SJCRH30 (cell line): ENCODE results near the gene CCDC92. TPM values are rescaled to one million over a fixed set of nuclear protein-coding genes. Genes with fewer than 3 reads are reported as not detected.
"Not testable (repeated sequence)": the region's sequence is repeated elsewhere in the genome, so short reads cannot be mapped to it uniquely, and the experiment has no call there.

Experiments
- DNase-seq, 2 experiments: peaks; one replicate each; pipeline ENCODE4 v3.0.0-alpha.2; 2015 to 2020
- H3K27ac ChIP-seq: fragments of 250-450 bp; sonication (Bioruptor Pico); 2 replicates; pipeline ENCODE4 v1.5.1; 2020; ENCODE audit warnings: mild to moderate bottlenecking, moderate library complexity
- H3K27me3 ChIP-seq: fragments of 250-450 bp; sonication (Bioruptor Pico); 2 replicates; pipeline ENCODE4 v1.5.1; 2020; ENCODE audit warnings: mild to moderate bottlenecking, moderate library complexity
- H3K36me3 ChIP-seq: fragments of 250-450 bp; sonication (Bioruptor Pico); 2 replicates; pipeline ENCODE4 v1.5.1; 2020; ENCODE audit warnings: mild to moderate bottlenecking, moderate library complexity
- H3K4me1 ChIP-seq: fragments of 250-450 bp; sonication (Bioruptor Pico); 2 replicates; pipeline ENCODE4 v1.5.1; 2020; ENCODE audit warnings: mild to moderate bottlenecking, moderate library complexity
- H3K4me3 ChIP-seq: fragments of 250-450 bp; sonication (Bioruptor Pico); 2 replicates; pipeline ENCODE4 v1.5.1; 2020; ENCODE audit warnings: mild to moderate bottlenecking, moderate library complexity
- H3K9me3 ChIP-seq: fragments of 250-450 bp; sonication (Bioruptor Pico); replicated peaks from 2 replicates; pipeline ENCODE4 v1.5.1; 2020; ENCODE audit warnings: mild to moderate bottlenecking, moderate library complexity
- total RNA-seq: library from RNA; depleted of rRNA; stranded (reverse); fragments of >200 nt; shearing (Covaris generic); gene quantifications from 2 replicates; pipeline ENCODE4 v1.2.3, GENCODE V29; 2014

Gene CCDC92
- total RNA-seq, 1 experiment from 2014 or later: 7.7 TPM

DNA sequence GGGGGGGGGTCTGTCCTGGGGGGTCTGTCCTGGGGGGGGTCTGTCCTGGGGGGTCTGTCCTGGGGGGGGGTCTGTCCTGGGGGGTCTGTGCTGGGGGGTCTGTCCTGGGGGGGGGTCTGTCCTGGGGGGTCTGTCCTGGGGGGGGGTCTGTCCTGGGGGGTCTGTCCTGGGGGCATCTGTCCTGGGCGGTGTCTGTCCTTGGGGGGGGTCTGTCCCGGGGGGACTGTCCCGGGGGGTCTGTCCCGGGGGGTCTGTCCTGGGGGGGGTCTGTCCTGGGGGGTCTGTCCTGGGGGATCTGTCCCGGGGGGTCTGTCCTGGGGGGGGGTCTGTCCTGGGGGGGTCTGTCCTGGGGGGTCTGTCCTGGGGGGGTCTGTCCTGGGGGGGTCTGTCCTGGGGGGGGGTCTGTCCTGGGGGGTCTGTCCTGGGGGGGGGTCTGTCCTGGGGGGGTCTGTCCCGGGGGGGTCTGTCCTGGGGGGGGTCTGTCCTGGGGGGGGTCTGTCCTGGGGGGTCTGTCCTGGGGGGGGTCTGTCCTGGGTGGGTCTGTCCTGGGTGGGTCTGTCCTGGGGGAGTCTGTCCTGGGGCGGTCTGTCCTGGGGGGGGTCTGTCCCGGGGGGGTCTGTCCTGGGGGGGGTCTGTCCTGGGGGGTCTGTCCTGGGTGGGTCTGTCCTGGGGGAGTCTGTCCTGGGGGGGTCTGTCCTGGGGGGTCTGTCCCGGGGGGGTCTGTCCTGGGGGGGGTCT, 60.8 kb downstream of the CCDC92 start:
- H3K4me1 ChIP-seq: peaks cover 13% of the 10 kb centered on the region
- not testable (repeated sequence) for H3K27ac ChIP-seq, H3K4me3 ChIP-seq, H3K9me3 ChIP-seq, DNase-seq, H3K36me3 ChIP-seq, H3K27me3 ChIP-seq

DNA sequence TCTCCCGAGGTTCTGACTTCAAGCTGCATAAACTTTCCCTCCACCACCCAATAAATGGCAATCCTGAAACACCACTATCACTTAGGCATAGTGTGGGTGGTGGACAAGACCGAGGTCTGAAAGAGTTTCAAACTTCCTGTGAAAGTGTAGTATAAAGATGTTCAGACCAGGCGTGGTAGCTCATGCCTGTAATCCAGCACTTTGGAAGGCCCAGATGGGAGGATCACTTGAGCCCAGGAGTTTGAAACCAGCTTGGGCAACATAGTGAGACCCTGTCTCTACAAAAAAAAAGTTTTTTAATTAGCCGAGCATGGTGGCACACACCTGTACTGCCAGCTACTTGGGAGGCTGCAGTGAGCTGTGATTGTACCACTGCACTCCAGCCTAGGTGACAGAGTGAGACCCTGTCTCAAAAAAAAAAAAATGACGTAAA, 61.9 kb downstream of the CCDC92 start:
- H3K9me3 ChIP-seq: no peaks in the 10 kb centered on the region
- no peak overlapping the region for H3K27ac ChIP-seq
- no peaks in the 10 kb centered on the region for H3K36me3 ChIP-seq
- peak; percentile 13 to 50 for DNase-seq
- no peaks in the 10 kb centered on the region for H3K27me3 ChIP-seq
- H3K4me3 ChIP-seq: no peak overlapping the region
- peaks cover 13% of the 10 kb centered on the region for H3K4me1 ChIP-seq

DNA sequence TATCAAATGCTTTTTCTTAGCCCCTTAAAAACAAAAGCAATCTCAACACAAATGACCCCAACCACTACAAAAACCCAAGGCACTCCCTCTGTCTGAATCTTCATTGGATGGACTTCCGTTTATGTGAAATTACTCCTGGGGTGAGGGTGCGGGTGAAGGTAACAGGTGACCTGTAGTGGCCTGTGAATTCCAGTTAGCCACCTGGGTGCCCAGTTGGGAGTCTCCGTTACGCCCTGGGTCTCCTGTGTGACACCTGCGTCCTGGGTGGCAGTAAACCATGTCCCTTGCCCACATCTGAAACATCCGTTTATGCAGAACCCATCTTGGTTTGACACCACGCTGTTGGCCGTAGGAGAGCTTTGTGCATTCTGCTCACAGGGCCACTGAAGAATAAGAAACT, 62.6 kb downstream of the CCDC92 start:
- Histone ChIP-seq H3K4me1 (peaks cover 13% of the 10 kb centered on the region), H3K36me3 (no peaks in the 10 kb centered on the region), H3K4me3 (no peak overlapping the region), H3K27ac (no peak overlapping the region), H3K27me3 (no peaks in the 10 kb centered on the region), H3K9me3 (no peaks in the 10 kb centered on the region)
- DNase-seq: no peak

DNA sequence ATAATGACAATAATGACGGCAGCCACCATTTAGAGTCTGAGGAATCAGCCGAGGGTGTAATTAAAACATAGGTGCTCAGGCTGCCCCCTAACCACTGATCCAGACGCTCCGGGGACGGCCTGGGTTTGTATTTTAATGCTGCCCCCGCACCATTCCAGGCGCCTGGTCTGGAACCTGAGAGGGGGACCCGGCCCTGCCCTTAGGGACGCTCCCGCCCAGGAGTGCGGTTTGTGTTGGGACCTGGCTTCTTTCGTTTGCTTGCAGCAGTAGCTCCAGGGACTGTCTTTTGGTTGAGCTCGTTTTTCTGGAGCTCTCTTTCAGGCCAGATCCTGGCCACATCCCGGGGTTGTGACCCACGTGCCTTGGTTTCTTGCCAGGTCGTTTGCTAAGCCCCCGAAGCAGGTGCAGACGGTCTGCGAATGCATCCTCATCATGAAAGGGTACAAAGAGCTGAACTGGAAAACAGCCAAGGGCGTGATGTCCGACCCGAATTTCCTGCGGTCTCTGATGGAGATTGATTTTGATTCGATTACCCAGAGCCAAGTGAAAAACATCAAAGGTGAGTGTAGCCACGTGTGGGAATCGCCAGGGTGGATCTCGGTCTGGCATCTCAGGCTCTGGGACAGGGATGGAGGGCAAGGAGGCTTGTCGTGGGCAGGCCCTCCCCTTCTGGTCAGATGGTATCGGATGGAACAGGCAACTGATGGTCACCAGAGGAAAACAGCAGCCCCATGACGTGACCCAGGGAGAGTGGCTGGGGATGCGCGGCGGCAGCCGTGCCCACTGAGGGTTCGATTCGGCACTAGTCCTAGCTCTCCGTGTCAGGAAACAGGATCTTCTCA, 63.5 kb downstream of the CCDC92 start:
- Histone ChIP-seq H3K27me3 (no peaks in the 10 kb centered on the region), H3K36me3 (no peaks in the 10 kb centered on the region), H3K27ac (no peak overlapping the region), H3K4me1 (peaks cover 13% of the 10 kb centered on the region), H3K4me3 (peak overlapping the region; percentile 44), H3K9me3 (no peaks in the 10 kb centered on the region)
- peak; percentile 82 for DNase-seq

DNA sequence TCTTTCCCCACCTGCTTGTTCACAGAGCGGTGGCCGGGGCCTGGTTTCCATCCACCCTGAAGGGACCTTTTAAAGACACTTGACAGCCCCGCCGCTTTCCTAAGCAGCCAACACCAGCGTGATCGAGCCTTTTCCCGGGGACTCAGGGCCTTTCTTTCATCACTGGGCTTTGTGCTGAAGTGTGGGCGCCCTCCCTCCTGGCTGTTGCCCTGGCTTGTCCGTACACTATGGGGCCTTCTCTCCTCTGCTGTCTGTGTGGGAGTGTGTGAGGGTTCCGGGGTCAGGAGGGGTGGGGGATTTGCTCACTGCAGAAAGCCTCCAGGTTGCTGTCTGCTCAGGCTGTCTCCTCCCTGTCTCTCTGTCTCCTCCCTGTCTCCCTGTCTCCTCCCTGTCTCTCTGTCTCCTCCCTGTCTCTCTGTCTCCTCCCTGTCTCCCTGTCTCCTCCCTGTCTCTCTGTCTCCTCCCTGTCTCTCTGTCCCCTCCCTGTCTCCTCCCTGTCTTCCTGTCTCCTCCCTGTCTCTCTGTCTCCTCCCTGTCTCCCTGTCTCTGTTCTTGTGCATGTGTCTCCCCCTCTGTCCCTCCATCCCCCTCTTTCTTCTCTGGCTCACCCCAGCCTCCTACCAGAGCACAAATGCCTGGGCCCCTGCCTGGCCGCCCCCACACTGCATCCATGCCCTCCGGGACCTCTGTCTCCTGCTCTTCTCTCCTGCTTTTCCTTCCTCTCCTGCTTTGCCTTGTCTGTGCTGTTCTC, 64.7 kb downstream of the CCDC92 start:
- Histone ChIP-seq H3K27me3 (no peaks in the 10 kb centered on the region), H3K4me1 (peaks cover 13% of the 10 kb centered on the region), H3K27ac (no peak overlapping the region; the same call in 1 of the 2 replicates), H3K36me3 (no peaks in the 10 kb centered on the region), H3K4me3 (peak overlapping the region; percentile 44), H3K9me3 (no peaks in the 10 kb centered on the region)
- peak; percentile 51 to 60 for DNase-seq

DNA sequence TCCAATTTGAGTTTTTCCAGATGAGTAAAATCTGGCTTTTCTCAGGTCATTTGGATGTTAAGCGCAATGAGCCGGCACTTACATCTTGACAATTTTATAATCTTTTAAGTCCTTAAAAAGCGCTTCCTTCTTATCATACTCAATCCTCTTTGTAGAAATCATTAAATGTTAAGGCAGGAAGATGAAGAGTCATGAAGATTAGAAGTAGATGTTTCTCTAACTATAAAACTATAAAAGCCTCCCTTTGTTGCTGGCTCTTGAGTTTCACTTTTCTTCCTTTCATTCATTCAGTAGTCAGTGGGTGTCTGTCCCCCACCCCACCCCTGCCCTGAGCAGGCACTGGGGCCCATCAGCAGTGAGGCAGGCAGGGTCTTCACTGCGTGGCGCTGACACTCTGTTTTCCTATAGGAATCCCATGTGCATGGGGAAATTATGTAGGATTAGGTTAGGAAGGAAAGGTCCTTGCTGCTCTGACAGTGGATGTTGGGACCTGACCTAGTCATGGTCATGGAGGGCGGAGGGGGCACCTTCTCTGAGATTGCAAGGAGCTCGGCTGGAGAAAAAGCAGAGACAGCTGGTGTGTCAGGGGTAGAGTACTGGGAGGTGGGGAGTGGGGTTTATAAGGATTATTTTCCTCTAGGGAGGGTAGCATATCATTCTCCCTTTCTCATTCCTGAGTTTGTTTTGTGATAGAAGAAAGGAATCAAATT, 65.8 kb downstream of the CCDC92 start:
- Histone ChIP-seq H3K27me3 (no peaks in the 10 kb centered on the region), H3K36me3 (no peaks in the 10 kb centered on the region), H3K9me3 (no peaks in the 10 kb centered on the region), H3K27ac (no peak overlapping the region), H3K4me3 (peak overlapping the region; percentile 44), H3K4me1 (peaks cover 13% of the 10 kb centered on the region)
- peak in 1 of 2 experiments; percentile 32 for DNase-seq

DNA sequence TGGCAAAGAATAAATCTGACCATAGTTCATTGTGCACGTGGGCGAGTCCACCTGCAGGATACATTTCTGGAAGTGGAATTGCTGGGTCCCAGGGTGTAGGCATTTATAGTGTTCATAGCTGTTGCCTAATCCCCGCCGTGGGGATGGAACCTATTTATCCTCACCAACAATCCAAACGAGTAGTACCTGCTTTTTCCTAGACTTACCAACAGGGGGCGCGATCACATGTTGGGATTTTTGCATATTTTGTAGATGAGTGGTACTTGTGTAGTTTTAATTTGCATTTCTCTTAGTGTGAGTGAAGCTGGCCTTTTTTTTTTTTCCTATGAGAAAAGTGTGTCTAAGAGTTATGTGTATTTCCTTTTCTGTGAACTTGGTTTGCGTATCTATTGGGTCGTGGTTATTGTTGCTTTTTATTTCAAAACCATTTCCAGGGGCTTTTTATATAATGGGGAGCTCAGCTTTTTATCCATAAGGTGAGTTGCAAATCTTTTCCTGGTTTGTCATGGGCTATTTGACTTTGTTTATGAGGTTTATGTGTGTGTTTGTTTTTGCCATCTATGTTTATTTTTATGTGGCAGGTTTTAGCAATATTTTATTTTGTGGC, 67.2 kb downstream of the CCDC92 start:
- peak; percentile 37 to 79 for DNase-seq

DNA sequence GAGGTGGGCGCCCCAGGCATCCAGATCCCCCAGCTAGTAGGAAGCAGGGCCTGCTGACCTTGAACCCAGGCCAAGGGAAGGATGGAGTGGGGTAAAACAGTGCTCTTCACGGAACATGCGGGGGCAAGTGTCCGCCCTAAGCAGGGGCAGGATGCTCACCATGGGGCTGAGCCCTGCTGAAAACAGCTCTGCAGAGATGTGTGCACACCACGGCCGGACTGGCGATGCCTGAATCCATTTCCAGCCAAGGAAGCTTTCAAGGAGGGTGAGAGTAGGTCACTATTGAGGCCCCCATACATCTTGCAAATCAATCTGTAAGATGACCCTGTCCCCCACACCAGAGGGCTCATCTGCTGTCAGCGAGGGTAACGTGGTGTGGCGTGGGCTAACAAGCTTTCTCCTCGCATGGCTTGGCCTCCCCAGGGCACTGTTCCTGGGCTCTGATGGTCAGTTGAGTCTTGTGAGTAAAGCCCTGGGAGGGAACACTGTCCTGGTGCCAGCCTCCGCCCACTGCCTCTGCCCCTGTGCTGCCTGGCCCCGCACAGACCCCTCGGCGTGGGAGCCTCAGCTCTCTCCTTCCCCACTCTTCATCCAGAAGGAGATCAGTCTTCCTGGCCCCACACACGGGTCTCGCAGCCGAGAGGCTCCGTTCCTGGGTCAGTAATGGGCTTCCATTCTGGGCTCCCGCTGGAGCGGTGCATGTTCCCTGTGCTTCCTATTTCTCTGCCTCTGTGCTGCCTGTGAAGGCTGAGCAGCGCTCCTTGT, 69.1 kb downstream of the CCDC92 start:
- DNase-seq: no peak
- no peak overlapping the region for H3K27ac ChIP-seq
- peaks cover 4% of the 10 kb centered on the region for H3K4me1 ChIP-seq
- no peaks in the 10 kb centered on the region for H3K27me3 ChIP-seq
- H3K36me3 ChIP-seq: no peaks in the 10 kb centered on the region
- no peak overlapping the region for H3K4me3 ChIP-seq
- no peaks in the 10 kb centered on the region for H3K9me3 ChIP-seq

More for the DNA sequence above, 67.2 kb downstream of the CCDC92 start:
- H3K27me3 ChIP-seq: no peaks in the 10 kb centered on the region
- no peak overlapping the region for H3K27ac ChIP-seq
- H3K9me3 ChIP-seq: no peaks in the 10 kb centered on the region
- H3K4me1 ChIP-seq: peaks cover 13% of the 10 kb centered on the region
- no peak overlapping the region for H3K4me3 ChIP-seq
- no peaks in the 10 kb centered on the region for H3K36me3 ChIP-seq

DNA sequence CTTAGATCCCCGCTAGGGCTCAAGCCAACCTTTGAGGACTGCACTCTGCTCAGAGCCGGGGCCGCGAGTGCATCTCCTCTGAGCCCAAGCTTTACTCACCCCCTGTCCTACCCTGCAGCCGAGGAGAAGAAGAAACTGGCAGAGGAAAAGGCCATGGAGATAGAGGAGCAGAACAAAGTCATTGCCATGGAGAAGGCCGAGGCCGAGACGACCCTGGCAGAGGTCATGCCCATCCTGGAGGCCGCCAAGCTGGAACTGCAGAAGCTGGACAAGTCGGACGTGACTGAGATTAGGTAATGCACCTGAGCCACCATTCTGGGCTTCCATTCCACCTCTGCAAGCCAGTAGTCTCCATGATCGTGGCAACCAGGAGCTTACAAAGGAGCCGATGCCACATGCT, 69.8 kb downstream of the CCDC92 start:
- Histone ChIP-seq H3K27ac (no peak overlapping the region), H3K4me3 (no peak overlapping the region), H3K4me1 (peaks cover 2% of the 10 kb centered on the region), H3K9me3 (no peaks in the 10 kb centered on the region), H3K27me3 (no peaks in the 10 kb centered on the region), H3K36me3 (no peaks in the 10 kb centered on the region)
- DNase-seq: no peak

DNA sequence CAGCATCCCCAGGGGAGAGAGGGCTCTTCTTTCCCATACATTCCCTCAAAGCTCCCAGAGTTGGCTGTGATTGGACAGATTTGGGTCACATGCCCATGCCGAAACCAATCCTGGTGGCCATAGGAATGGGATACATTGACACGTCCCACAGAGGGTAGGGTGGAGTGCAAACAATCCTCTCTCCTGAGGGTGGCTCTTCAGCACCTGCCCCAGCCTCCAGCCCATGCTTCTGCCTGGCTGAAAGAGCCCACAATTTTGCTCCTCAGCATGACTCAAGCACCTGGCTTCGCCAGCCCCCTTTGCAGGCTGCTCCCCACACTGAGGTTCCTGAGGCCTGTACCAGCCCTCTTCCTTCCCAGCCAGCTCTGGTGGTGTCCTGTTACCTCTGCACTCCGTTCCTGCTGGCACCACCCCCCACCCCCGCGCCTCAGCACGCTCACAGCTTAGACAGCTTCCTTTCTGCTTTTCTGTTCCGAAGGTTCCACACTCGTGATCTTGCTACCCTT, 71.7 kb downstream of the CCDC92 start:
- peak; percentile 74 to 86 for DNase-seq
- peak overlapping the region; percentile 6 for H3K4me3 ChIP-seq
- no peaks in the 10 kb centered on the region for H3K9me3 ChIP-seq
- H3K27ac ChIP-seq: no peak overlapping the region
- peaks cover 8% of the 10 kb centered on the region for H3K4me1 ChIP-seq
- no peaks in the 10 kb centered on the region for H3K27me3 ChIP-seq
- H3K36me3 ChIP-seq: no peaks in the 10 kb centered on the region

DNA sequence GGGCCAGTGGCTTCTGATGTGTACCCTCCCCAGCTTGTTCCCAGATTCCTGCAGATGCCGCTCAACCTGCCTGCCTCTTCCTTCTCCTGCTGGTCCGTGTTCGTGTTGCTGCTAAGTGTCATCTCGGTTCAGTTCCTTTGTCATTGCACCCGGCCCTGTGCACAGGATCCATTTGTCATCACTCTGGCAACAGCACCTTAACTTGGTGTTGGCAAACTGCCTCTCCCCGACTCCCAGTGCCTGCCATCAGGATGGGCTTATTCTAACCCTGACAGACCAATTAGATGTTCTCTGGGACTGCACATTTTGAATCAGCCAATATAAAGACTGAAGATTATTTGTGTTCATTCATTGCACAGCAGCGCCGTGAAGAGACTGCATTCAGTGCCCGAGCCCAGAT, 73.3 kb downstream of the CCDC92 start:
- peaks cover 8% of the 10 kb centered on the region for H3K4me1 ChIP-seq
- no peak overlapping the region for H3K4me3 ChIP-seq
- no peaks in the 10 kb centered on the region for H3K36me3 ChIP-seq
- H3K27me3 ChIP-seq: no peaks in the 10 kb centered on the region
- H3K9me3 ChIP-seq: no peaks in the 10 kb centered on the region
- DNase-seq: no peak
- no peak overlapping the region for H3K27ac ChIP-seq

DNA sequence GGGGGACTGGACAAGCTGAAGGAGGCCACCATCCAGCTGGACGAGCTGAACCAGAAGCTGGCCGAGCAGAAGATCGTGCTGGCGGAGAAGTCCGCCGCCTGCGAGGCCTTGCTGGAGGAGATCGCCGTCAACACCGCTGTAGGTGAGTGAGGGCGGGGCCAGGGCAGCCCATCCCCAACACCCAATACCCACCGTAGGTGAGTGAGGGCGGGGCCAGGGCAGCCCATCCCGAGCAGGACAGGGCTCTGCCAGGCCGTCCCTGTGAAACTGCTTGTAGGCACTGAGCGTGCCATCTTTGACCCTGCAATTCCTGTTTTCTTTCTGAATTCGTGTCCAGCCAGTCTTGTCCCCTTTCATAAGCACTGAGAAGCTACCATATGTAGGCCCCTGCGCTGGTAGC, 74.0 kb downstream of the CCDC92 start:
- Histone ChIP-seq H3K4me3 (no peak overlapping the region), H3K27me3 (no peaks in the 10 kb centered on the region), H3K4me1 (peaks cover 8% of the 10 kb centered on the region), H3K27ac (no peak overlapping the region), H3K9me3 (no peaks in the 10 kb centered on the region), H3K36me3 (no peaks in the 10 kb centered on the region)
- DNase-seq: no peak

DNA sequence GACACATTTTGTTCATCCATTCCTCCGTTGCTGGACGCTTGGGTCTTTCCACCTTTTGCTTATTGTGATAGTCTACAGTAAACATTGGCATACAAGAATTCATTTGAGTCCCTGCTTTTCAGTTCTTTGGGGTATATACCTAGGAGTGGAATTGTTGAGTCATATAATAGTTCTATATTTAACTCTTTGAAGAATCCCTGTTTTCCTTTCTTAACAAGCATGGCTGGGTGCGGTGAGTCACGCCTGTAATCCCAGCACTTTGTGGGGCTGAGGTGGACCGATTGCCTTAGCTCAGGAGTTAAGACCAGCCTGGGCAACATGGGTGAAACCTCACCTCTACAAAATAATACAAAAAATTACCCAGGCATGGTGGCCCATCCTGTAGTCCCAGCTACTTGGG, 75.4 kb downstream of the CCDC92 start:
- Histone ChIP-seq H3K27me3 (no peaks in the 10 kb centered on the region), H3K9me3 (no peaks in the 10 kb centered on the region), H3K27ac (peak overlapping the region; percentile 78), H3K36me3 (no peaks in the 10 kb centered on the region), H3K4me3 (peak overlapping the region; percentile 52), H3K4me1 (peaks cover 8% of the 10 kb centered on the region)
- peak; percentile 62 to 65 for DNase-seq
